Heart left ventricle (tissue), 16 donors: ENCODE measurements around the gene RRM2. TPM values are rescaled to one million over a fixed set of nuclear protein-coding genes. Genes with fewer than 3 reads are reported as not detected.

Experiments
- ATAC-seq, 4 donors: fragments of 200-7000 bp; cut with Tn5 transposase; one replicate each; pipeline ENCODE4 v1.9.1; 2020 to 2022; ENCODE audit warnings: moderate library complexity in 4 of 4, mild to moderate bottlenecking in 3 of 4, moderate number of reproducible peaks in 1 of 4
- DNase-seq, 5 donors: peaks; one replicate each; pipeline ENCODE4 v3.0.0-alpha.2; 2020
- H3K27ac ChIP-seq, 12 donors: fragments of 200-600 bp; sonication (generic) in 4 of 12; one replicate each; pipeline versions ENCODE4 v1.5.0 to v1.8.0; 2016 to 2022; ENCODE audit warnings: mild to moderate bottlenecking in 2 of 12
- H3K27me3 ChIP-seq, 9 donors: fragments of 200-600 bp; sonication (generic) in 2 of 9; one replicate each; pipeline versions ENCODE4 v1.5.1 to v1.8.0; 2016 to 2022; ENCODE audit warnings: mild to moderate bottlenecking in 3 of 9
- H3K36me3 ChIP-seq, 9 donors: fragments of 200-600 bp; sonication (generic) in 2 of 9; one replicate each; pipeline versions ENCODE4 v1.5.0 to v1.8.0; 2018 to 2022; ENCODE audit warnings: mild to moderate bottlenecking in 2 of 9
- H3K4me1 ChIP-seq, 12 donors: fragments of 200-600 bp; sonication (generic) in 4 of 12; one replicate each; pipeline versions ENCODE4 v1.5.0 to v1.8.0; 2016 to 2022; ENCODE audit warnings: mild to moderate bottlenecking in 3 of 12
- H3K4me3 ChIP-seq, 12 donors: fragments of 200-600 bp; sonication (generic) in 4 of 12; one replicate each; pipeline versions ENCODE4 v1.5.0 to v1.8.0; 2017 to 2022; ENCODE audit warnings: mild to moderate bottlenecking in 9 of 12, moderate library complexity in 4 of 12
- H3K9me3 ChIP-seq, 12 donors: fragments of 200-600 bp; sonication (generic) in 4 of 12; one replicate each; pipeline versions ENCODE4 v1.5.0 to v1.8.0; 2016 to 2022; ENCODE audit warnings: mild to moderate bottlenecking in 1 of 12
- CTCF ChIP-seq, 12 donors: fragments of 200-600 bp; sonication (generic) in 4 of 12; IDR thresholded peaks; one replicate each; pipeline versions ENCODE4 v1.5.0 to v1.8.0; 2018 to 2022; ENCODE audit warnings: antibody characterized with exemption in 12 of 12, mild to moderate bottlenecking in 5 of 12
- POLR2A ChIP-seq, 2 donors: fragments of 450-650 bp; IDR thresholded peaks; one replicate each; pipeline ENCODE4 v1.6.1; 2017; ENCODE audit warnings: antibody characterized with exemption in 2 of 2, mild to moderate bottlenecking in 2 of 2, moderate library complexity in 2 of 2
- WGBS, 4 donors: extraction: QIAGEN DNeasy Blood & Tissue Kit in 2 of 4; methylation state at CpG; one replicate each; pipeline versions ENCODE4 v1.1.5 to v1.1.7; 2013 to 2018; 5-methylcytosine and 5-hydroxymethylcytosine counted together
- intact Hi-C, 10 donors: fragments of 100-400 bp; cut with DNase I; formaldehyde crosslinking; loops; one replicate each; pipeline versions ENCODE4 v1.11.1 to v1.14.2; 2022
- polyA plus RNA-seq, 2 donors: library from polyadenylated mRNA; stranded (reverse); fragments of 200-250 nt; gene quantifications; one replicate each; pipeline ENCODE4 v1.2.3, GENCODE V29; 2013
- total RNA-seq, 9 donors: library from RNA; depleted of rRNA in 2 of 9; stranded (reverse); fragments of >200 nt in 2 of 9; fragmentation: NEBNext Ultra II Directional in 3 of 9; extraction: Animal tissue kit (Norgen Biotek cat#: 25700) in 3 of 9; gene quantifications; one replicate each; pipeline versions ENCODE4 v1.1.0 to v1.2.4, GENCODE V29; 2016 to 2023
- donor health status: ischemic (EF 13 %, LVEDD 7.1; RV severe dilation, severe dysfunction).
- donor health status: healthy with polysubstance abuse.
- donor health status: DM: no; HTN: yes; CAD: no.
- donor health status: DM: no; HTN: no; CAD: no.
- donor health status: ischemic (EF 25% LVEDD 6.9; RV normal size, moderate dysfunction).
- donor health status: ischemic (EF 25% LVEDD 5.7; RV mildly dilated, moderate dysfunction).
- donor health status: healthy.
- donor health status: DM: yes; HTN: yes; CAD: no.
- donor health status: ischemic (EF 35%, LVEDD 5.7; RV mildly dilated, moderate dysfunction).
- donor health status: nonischemic (EF 11% LVEDD 7.7; RV severe dilation, severe dysfunction).
- donor health status: DM: yes; HTN: yes; CAD: no.
- donor health status: PGD.
- donor health status: ischemic (EF 29% LVEDD 5.4; RV normal size, mild dysfunction).
- donor health status: nonischemic (EF 23%, LVEDD 6.1; RV moderate dilation, normal function).

RRM2 gene
- total and polyA plus RNA-seq, 11 donors: 0.08 to 32.6 (median 1.0) TPM; not detected in 1

GRCh38 chr2:10165861-10166675 is 43.5 kb downstream of the RRM2 start:
- ATAC-seq (no peak), DNase-seq (peak in 1 of 5 donors; percentile 46)
- peaks cover 0 to 7% (median 0%) of the 10 kb centered on the region in 12 donors for H3K4me1 ChIP-seq
- no peaks in the 10 kb centered on the region for H3K9me3 ChIP-seq
- no peak overlapping the region for H3K27ac ChIP-seq
- no peaks in the 10 kb centered on the region for H3K27me3 ChIP-seq
- no peak for TF ChIP-seq POLR2A (IDR thresholded peaks at IDR 0.05)
- no peak for TF ChIP-seq CTCF (IDR thresholded peaks at IDR 0.05)
- intact Hi-C loops: no loop called here
- H3K4me3 ChIP-seq: no peak overlapping the region
- H3K36me3 ChIP-seq: no peaks in the 10 kb centered on the region
- WGBS, 4 donors: 92 to 95% (median 94%) methylated on average over 20 to 26 of the region's 26 CpGs

- ATAC-seq (peak in 1 of 4 donors; percentile 16), DNase-seq (peak in 1 of 5 donors; percentile 37)
- no peak overlapping the region for H3K27ac ChIP-seq
- no peaks in the 10 kb centered on the region for H3K9me3 ChIP-seq
- no peaks in the 10 kb centered on the region for H3K27me3 ChIP-seq
- H3K4me1 ChIP-seq: peaks cover 0 to 7% (median 0%) of the 10 kb centered on the region in 12 donors
- TF ChIP-seq POLR2A (IDR thresholded peaks at IDR 0.05) (no peak), CTCF (IDR thresholded peaks at IDR 0.05) (no peak)
- WGBS, 4 donors: 71 to 87% (median 84%) methylated on average over 17 to 18 of the region's 18 CpGs
- no peaks in the 10 kb centered on the region for H3K36me3 ChIP-seq
- intact Hi-C loops: no loop called here
- H3K4me3 ChIP-seq: no peak overlapping the region
Measured at GRCh38 chr2:10166676-10167292, 44.2 kb downstream of the RRM2 start.

- Histone ChIP-seq H3K27me3 (no peaks in the 10 kb centered on the region), H3K9me3 (no peaks in the 10 kb centered on the region), H3K36me3 (no peaks in the 10 kb centered on the region), H3K4me1 (peaks cover 0 to 7% (median 0%) of the 10 kb centered on the region in 12 donors), H3K4me3 (no peak overlapping the region), H3K27ac (no peak overlapping the region)
- WGBS, 4 donors: 91 to 96% (median 93%) methylated on average over 11 of the region's 11 CpGs
- no peak for TF ChIP-seq CTCF (IDR thresholded peaks at IDR 0.05)
- TF ChIP-seq POLR2A (IDR thresholded peaks at IDR 0.05): no peak
- peak in 1 of 5 donors; percentile 18 for DNase-seq
- intact Hi-C loops: no loop called here
- no peak for ATAC-seq
Measured at GRCh38 chr2:10167316-10167715, 44.8 kb downstream of the RRM2 start.

GRCh38 chr2:10168221-10168620 is 45.7 kb downstream of the RRM2 start:
- DNase-seq: no peak
- ATAC-seq: no peak
- TF ChIP-seq POLR2A (IDR thresholded peaks at IDR 0.05) (no peak), CTCF (IDR thresholded peaks at IDR 0.05) (no peak)
- Histone ChIP-seq H3K4me3 (no peak overlapping the region), H3K27ac (no peak overlapping the region), H3K27me3 (no peaks in the 10 kb centered on the region), H3K4me1 (peaks cover 0 to 2% (median 0%) of the 10 kb centered on the region in 12 donors), H3K36me3 (no peaks in the 10 kb centered on the region), H3K9me3 (no peaks in the 10 kb centered on the region)
- intact Hi-C loops: no loop called here
- 95 to 98% (median 97%) methylated on average over 5 of the region's 5 CpGs for WGBS, 4 donors
